ENCODE measurements around the gene ERICH2.

ERICH2 gene

GRCh38 chr2:170846314-170846713, 76.1 kb downstream of the ERICH2 start:
- no peak for DNase-seq

GRCh38 chr2:170847716-170848115, 77.5 kb downstream of the ERICH2 start:
- no peak for DNase-seq
